GM12801 (cell line): ENCODE measurements around the gene CCDC183.

Experiments used
- TF ChIP-seq, protein P1 (sequence below): IDR thresholded peaks from one replicate; pipeline ENCODE4 v1.5.1; 2011; ENCODE audit warnings: control low read depth; ENCODE audit not compliant: insufficient read length; ENCODE audit errors: extremely low read depth

CCDC183 gene

DNA sequence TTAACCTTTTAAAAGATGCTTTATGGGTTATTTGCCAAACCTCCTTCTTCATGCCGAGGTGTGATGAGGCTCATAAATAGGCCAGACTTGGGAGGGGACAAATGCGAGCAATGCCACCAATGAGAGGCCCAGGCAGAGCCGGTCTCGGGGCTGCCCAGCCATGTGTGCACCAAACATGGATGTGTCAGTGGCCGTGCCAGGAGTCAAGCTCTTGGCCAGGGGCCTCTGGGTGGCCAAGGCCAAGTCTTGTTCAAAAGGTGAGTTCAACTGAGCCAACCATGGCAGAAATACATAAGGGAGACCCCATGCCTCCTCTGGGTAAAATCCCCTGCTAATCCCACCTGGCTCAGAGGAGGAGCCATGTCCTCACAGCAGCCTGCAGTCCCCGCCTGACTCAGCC, 20.9 kb upstream of the CCDC183 start:
- TF ChIP-seq, protein P1, sequence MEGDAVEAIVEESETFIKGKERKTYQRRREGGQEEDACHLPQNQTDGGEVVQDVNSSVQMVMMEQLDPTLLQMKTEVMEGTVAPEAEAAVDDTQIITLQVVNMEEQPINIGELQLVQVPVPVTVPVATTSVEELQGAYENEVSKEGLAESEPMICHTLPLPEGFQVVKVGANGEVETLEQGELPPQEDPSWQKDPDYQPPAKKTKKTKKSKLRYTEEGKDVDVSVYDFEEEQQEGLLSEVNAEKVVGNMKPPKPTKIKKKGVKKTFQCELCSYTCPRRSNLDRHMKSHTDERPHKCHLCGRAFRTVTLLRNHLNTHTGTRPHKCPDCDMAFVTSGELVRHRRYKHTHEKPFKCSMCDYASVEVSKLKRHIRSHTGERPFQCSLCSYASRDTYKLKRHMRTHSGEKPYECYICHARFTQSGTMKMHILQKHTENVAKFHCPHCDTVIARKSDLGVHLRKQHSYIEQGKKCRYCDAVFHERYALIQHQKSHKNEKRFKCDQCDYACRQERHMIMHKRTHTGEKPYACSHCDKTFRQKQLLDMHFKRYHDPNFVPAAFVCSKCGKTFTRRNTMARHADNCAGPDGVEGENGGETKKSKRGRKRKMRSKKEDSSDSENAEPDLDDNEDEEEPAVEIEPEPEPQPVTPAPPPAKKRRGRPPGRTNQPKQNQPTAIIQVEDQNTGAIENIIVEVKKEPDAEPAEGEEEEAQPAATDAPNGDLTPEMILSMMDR: no peak

- TF ChIP-seq, protein P1: no peak
Observed at GRCh38 chr9:136776947-136777346, 19.2 kb upstream of the CCDC183 start.

DNA sequence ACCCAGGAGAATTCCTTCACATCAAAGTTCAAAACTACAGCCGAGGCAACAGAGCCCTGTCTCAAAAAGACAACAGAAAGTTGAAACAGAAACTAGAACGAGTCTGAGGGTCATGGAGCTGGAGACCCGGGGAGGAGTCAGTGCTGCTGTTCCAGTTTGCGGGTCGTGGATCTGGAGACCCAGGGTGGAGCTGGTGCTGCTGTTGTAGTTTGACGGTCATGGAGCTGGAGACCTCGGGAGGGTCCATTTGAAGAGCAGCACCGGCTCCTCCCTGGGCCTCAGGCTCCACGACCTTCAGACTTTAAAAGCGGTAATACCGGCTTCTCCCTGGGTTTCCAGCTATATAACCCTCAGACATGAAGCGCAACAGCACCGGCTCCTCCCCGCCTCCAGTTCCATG, 18.8 kb upstream of the CCDC183 start:
- TF ChIP-seq, protein P1: no peak

DNA sequence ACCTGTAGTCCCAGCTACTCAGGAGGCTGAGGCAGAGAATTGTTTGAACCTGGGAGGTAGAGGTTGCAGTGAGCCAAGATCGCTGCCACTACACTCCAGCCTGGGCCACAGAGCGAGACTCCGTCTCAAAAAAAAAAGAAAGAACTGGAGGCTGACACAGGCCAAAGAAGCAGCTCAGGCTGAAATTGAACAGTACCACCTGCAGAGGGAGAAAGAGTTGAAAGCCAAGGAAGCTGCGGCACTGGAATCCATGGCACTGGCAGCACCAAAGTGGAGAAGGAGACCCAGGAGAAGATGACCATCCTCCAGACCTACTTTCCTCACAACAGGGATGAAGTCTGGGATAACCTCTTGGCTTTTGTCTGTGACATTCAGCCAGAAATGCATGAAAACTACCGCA, 16.3 kb upstream of the CCDC183 start:
- TF ChIP-seq, protein P1: no peak

DNA sequence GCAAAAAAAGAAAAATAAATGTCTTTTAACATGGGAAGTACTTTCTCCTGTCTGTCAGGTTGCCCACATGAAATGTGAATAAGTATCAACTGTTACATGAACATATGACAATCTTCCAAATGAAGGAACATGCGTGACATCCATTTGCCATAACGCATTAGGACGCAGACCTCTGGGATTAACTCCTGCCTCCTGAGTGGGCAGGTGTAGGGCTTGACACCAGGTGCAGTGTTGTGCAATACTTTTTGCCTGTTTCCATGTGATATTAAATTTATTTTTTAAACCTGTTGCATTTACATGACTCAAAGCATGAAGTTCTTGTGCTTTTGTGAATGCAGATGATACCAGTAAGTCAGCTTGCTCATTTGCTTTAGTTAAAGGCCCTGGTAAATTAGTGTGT, 13.7 kb upstream of the CCDC183 start:
- TF ChIP-seq, protein P1: no peak

DNA sequence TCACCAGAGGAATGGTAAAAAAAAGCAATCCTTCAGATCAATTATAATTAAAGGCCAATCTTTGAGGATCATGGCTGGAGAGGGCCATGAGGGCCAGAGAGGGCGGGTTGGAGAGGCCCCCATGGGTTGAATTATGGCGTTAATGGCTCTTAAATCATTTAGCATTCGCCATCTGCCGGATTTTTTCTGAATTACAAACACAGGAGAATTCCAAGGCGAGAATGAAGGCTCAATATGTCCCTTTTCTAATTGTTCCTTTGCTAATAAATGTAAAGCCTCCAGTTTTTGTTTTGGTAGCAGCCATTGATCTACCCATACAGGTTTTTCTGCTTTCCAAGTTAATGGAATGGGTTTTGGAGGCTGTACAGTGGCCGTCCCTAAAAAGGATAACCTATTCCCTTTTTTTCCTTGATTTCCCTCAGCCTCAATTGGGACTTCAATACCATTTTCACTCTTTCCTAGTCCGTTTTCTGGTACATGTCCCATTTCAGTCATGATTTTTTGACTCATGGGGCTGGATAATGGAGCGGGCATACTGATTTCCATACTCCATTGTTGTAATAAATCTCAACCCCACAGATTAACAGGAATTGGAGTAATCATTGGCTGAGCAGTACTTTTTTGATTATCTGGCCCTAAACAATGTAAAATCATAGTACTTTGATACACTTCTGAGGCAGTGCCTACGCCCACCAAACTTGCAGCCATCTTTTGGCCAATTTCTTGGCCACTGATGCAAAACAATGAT, 11.7 kb upstream of the CCDC183 start:
- TF ChIP-seq, protein P1: no peak

- TF ChIP-seq, protein P1: no peak
Observed at GRCh38 chr9:136784997-136785361, 11.2 kb upstream of the CCDC183 start.

DNA sequence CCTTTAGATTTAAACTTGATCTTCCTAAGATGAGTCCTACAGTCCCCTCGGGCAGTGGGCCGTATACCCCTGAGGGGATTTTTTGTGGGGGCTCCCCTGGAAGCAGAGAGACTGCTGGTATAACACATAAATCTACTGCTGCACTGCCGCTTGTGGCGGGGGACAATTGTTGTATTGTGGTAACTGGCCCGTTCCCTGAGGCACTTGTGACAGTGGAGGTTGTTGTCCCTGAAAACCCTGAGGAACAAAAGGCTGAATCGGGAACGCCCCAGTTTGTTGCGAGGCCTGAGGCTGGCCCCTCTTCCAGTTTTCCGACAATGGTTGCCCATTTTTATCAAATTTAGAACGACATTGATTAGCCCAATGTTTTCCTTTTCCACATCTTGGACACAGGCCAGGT, 9.7 kb upstream of the CCDC183 start:
- TF ChIP-seq, protein P1: no peak
